GM12892 (cell line): ENCODE results near the gene SARS1.

Experiments used
- POLR2A ChIP-seq: IDR thresholded peaks from 2 replicates; pipeline ENCODE4 v1.6.1; 2011; ENCODE audit warnings: low read depth, low read length, control low read depth
- POLR2AphosphoS5 ChIP-seq: IDR thresholded peaks from 2 replicates; pipeline ENCODE4 v1.6.1; 2011; ENCODE audit warnings: low read depth, low read length, control low read depth
- TAF1 ChIP-seq: IDR thresholded peaks from 2 replicates; pipeline ENCODE4 v1.6.1; 2011; ENCODE audit warnings: low read depth, mild to moderate bottlenecking, control low read depth, low read length, borderline replicate concordance

GRCh38 chr1:109186733-109187086, 27.0 kb upstream of the SARS1 start:
- TF ChIP-seq POLR2A (no peak), TAF1 (no peak), POLR2AphosphoS5 (no peak)
